ENCODE results near the gene PDZD4. TPM values are rescaled to one million over a fixed set of nuclear protein-coding genes. Genes with fewer than 3 reads are reported as not detected.
A peak's percentile ranks its signal among the peaks of the same experiment; 100 is the strongest.

The PDZD4 gene
- polyA plus RNA-seq, 1 of the 3 experiments (the other 2 are of a cell fraction), result 1.9 TPM

- no peaks in the 10 kb centered on the region for H4K20me1 ChIP-seq (ENCODE audit: insufficient read depth)
Measured at GRCh38 chrX:153773741-153774575, 56.4 kb downstream of the PDZD4 start.

GRCh38 chrX:153773218-153773611 lies 57.1 kb downstream of the PDZD4 start:
- WGBS (ENCODE audit: low lambda C conversion rate), result 50% methylated on average over 3 of the region's 23 CpGs
- no peaks in the 10 kb centered on the region for H3K9me2 ChIP-seq
- POLR2A ChIA-PET, result no interaction called here

More at GRCh38 chrX:153773741-153774575, 56.4 kb downstream of the PDZD4 start:
- Histone ChIP-seq H3K27ac (ENCODE audit: low read depth in 2 of 2, low read length in 1 of 2) (no peak overlapping the region), H3K9ac (no peak overlapping the region), H2AFZ (ENCODE audit: low read depth) (no peak overlapping the region), H3K79me2 (ENCODE audit: insufficient read depth) (no peaks in the 10 kb centered on the region), H3K9me3 (no peaks in the 10 kb centered on the region), H3K4me1 (ENCODE audit: control insufficient read depth in 1 of 2, insufficient read depth in 2 of 2, low read depth in 1 of 2, low read length in 1 of 2) (no peaks in the 10 kb centered on the region), H3K9me2 (no peaks in the 10 kb centered on the region), H3K4me2 (no peak overlapping the region), H3K27me3 (ENCODE audit: insufficient read depth) (no peaks in the 10 kb centered on the region), H3F3A (replicated peaks; ENCODE audit: insufficient read depth) (no peaks in the 10 kb centered on the region), H3K4me3 (ENCODE audit: low read depth in 2 of 2, low read length in 1 of 2) (no peak overlapping the region), H3K36me3 (replicated peaks in 1 of 2; ENCODE audit: control insufficient read depth in 1 of 2, insufficient read depth in 2 of 2, low read length in 1 of 2) (peaks cover 0 to 4% of the 10 kb centered on the region in 2 experiments)
- CTCF ChIA-PET, result interaction anchor here (1.3 kb wide), 1 partner anchor 149 kb away, joined by 3 read pairs; no protein-coding TSS in a partner anchor
- WGBS (ENCODE audit: low lambda C conversion rate), result 79% methylated on average over 18 of the region's 48 CpGs
- POLR2A ChIA-PET, result no interaction called here
- TF ChIP-seq CHD2 (IDR thresholded peaks at IDR 0.05; ENCODE audit: low read length, partially characterized antibody) (no peak), TEAD4 (IDR thresholded peaks at IDR 0.05; ENCODE audit: borderline replicate concordance, insufficient read depth) (no peak), YY1 (IDR thresholded peaks at IDR 0.05; ENCODE audit: low read depth) (no peak), MXI1 (IDR thresholded peaks at IDR 0.05; ENCODE audit: low read depth, low read length) (no peak), FOXJ3 (CRISPR knock-in tag; IDR thresholded peaks at IDR 0.05) (no peak), RFX5 (IDR thresholded peaks at IDR 0.05; ENCODE audit: low read length) (no peak), CTCF (IDR thresholded peaks at IDR 0.05) (no peak), MEF2A (IDR thresholded peaks at IDR 0.05; ENCODE audit: borderline replicate concordance, low read depth) (no peak), TCF12 (IDR thresholded peaks at IDR 0.05) (no peak), SIN3A (IDR thresholded peaks at IDR 0.05; ENCODE audit: borderline replicate concordance, low read depth, low read length) (no peak), ELF1 (IDR thresholded peaks at IDR 0.05) (no peak), PBX3 (IDR thresholded peaks at IDR 0.05) (no peak), FOXM1 (IDR thresholded peaks at IDR 0.05; ENCODE audit: low read depth) (no peak), RAD21 (IDR thresholded peaks at IDR 0.05; ENCODE audit: low read length) (no peak)
- peak; percentile 36 for DNase-seq

More at GRCh38 chrX:153773218-153773611, 57.1 kb downstream of the PDZD4 start:
- Histone ChIP-seq H3K4me1 (ENCODE audit: control insufficient read depth in 1 of 2, insufficient read depth in 2 of 2, low read depth in 1 of 2, low read length in 1 of 2) (no peaks in the 10 kb centered on the region), H3K4me3 (ENCODE audit: low read depth in 2 of 2, low read length in 1 of 2) (no peak overlapping the region), H3K36me3 (replicated peaks in 1 of 2; ENCODE audit: control insufficient read depth in 1 of 2, insufficient read depth in 2 of 2, low read length in 1 of 2) (peaks cover 0 to 4% of the 10 kb centered on the region in 2 experiments), H4K20me1 (ENCODE audit: insufficient read depth) (no peaks in the 10 kb centered on the region), H3K79me2 (ENCODE audit: insufficient read depth) (no peaks in the 10 kb centered on the region), H2AFZ (ENCODE audit: low read depth) (no peak overlapping the region), H3K9ac (no peak overlapping the region), H3K27ac (ENCODE audit: low read depth in 2 of 2, low read length in 1 of 2) (no peak overlapping the region), H3K27me3 (ENCODE audit: insufficient read depth) (no peaks in the 10 kb centered on the region), H3K9me3 (no peaks in the 10 kb centered on the region), H3K4me2 (no peak overlapping the region), H3F3A (replicated peaks; ENCODE audit: insufficient read depth) (no peaks in the 10 kb centered on the region)
- TF ChIP-seq EP300 (IDR thresholded peaks at IDR 0.05; ENCODE audit: borderline replicate concordance in 1 of 2, low read depth in 1 of 2, low read length in 1 of 2), result no peak
- no peak for TF ChIP-seq GATA2 (CRISPR knock-in tag; IDR thresholded peaks at IDR 0.05)
- TF ChIP-seq SMC3 (IDR thresholded peaks at IDR 0.05; ENCODE audit: low read depth, low read length), result no peak
- TF ChIP-seq FOXM1 (IDR thresholded peaks at IDR 0.05; ENCODE audit: low read depth), result no peak
- no peak for TF ChIP-seq RFX5 (IDR thresholded peaks at IDR 0.05; ENCODE audit: low read length)
- no peak for TF ChIP-seq IRF3 (IDR thresholded peaks at IDR 0.05; ENCODE audit: low read depth, low read length)
- TF ChIP-seq ELF1 (IDR thresholded peaks at IDR 0.05), result no peak
- no peak for TF ChIP-seq MEF2A (IDR thresholded peaks at IDR 0.05; ENCODE audit: borderline replicate concordance, low read depth)
- no peak for TF ChIP-seq FOXJ3 (CRISPR knock-in tag; IDR thresholded peaks at IDR 0.05)
- no peak for TF ChIP-seq YY1 (IDR thresholded peaks at IDR 0.05; ENCODE audit: low read depth)
- no peak for DNase-seq
- CTCF ChIA-PET, result interaction anchor here (1.0 kb wide), 1 partner anchor 174 kb away, joined by 6 read pairs; no protein-coding TSS in a partner anchor
